HUES48 (cell line): ENCODE data around the gene ELL.

Experiments used
- H3K27ac ChIP-seq: one replicate; pipeline ENCODE4 v1.7.0; 2013; ENCODE audit warnings: low read depth, low read length, inconsistent platforms
- H3K27me3 ChIP-seq: 2 replicates; pipeline ENCODE4 v1.6.1; 2013; ENCODE audit warnings: mild to moderate bottlenecking, low read length; ENCODE audit not compliant: control insufficient read depth, insufficient read depth
- H3K36me3 ChIP-seq: 2 replicates; pipeline ENCODE4 v1.6.1; 2013; ENCODE audit warnings: low read length; ENCODE audit not compliant: control insufficient read depth, insufficient read depth
- H3K4me1 ChIP-seq: 2 replicates; pipeline ENCODE4 v1.6.1; 2013; ENCODE audit warnings: mild to moderate bottlenecking, low read length; ENCODE audit not compliant: control insufficient read depth, insufficient read depth
- H3K4me3 ChIP-seq: 2 replicates; pipeline ENCODE4 v1.5.1; 2013; ENCODE audit warnings: mild to moderate bottlenecking, low read depth, low read length
- H3K9ac ChIP-seq: 2 replicates; pipeline ENCODE4 v1.6.1; 2013; ENCODE audit warnings: mild to moderate bottlenecking, low read depth, low read length, moderate library complexity
- H3K9me3 ChIP-seq: 2 replicates; pipeline ENCODE4 v1.6.1; 2013; ENCODE audit warnings: low read length; ENCODE audit not compliant: control insufficient read depth, insufficient read depth

Gene ELL

GRCh38 chr19:18476507-18477041, 45.3 kb downstream of the ELL start:
- Histone ChIP-seq H3K4me1 (no peaks in the 10 kb centered on the region), H3K9me3 (no peaks in the 10 kb centered on the region), H3K9ac (no peak overlapping the region), H3K27me3 (no peaks in the 10 kb centered on the region), H3K4me3 (no peak overlapping the region), H3K27ac (no peak overlapping the region), H3K36me3 (no peaks in the 10 kb centered on the region)

DNA sequence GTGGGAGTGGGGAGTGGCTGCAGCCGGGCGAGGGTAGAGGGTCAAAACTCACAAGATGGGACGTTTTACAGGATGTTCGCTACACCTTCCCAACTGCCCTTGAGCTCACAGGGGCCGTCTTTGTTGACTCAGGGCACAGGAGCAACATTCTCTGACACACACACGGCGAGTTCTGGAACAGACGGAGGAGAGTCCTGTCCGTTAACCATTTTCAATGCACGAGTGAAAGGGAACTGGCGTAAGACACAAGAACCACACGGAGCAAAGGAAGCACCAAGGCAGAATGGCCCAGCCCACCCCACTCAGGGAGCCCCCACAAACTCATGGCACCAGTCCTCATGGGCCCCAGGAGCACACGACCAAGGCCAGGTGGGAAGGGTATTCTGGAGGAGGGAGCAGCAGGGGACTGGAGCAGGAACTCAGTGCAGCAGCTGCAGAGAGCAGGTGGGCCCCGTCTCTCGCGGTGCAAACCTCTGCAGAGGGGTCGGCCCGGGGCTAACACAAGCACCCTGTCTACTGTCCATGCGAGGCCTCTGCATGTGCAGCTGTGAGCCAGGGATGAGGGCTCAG, 46.0 kb downstream of the ELL start:
- Histone ChIP-seq H3K4me3 (no peak overlapping the region), H3K4me1 (no peaks in the 10 kb centered on the region), H3K36me3 (no peaks in the 10 kb centered on the region), H3K9ac (no peak overlapping the region), H3K27ac (no peak overlapping the region), H3K9me3 (no peaks in the 10 kb centered on the region), H3K27me3 (no peaks in the 10 kb centered on the region)

DNA sequence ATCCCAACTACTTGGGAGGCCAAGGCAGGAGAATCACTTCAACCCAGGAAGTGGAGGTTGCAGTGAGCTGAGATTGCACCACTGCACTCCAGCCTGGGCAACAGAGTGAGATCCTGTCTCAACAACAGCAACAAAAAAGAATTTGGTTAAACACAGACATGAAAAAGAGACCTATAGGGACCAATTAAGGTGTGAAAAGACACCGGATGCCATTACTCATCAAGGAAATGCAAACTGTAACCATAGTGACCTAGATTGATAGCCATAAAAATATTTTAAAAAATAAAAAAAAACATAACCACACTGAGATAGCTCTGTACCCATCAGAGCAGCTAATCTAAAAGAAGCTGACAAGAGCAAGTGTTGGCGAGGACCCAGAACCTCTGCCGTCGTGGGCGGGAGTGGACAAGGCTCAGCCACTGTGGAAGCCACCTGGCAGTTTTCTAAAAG, 46.8 kb downstream of the ELL start:
- H3K27ac ChIP-seq: no peak overlapping the region
- no peaks in the 10 kb centered on the region for H3K9me3 ChIP-seq
- H3K36me3 ChIP-seq: no peaks in the 10 kb centered on the region
- H3K4me3 ChIP-seq: no peak overlapping the region
- no peaks in the 10 kb centered on the region for H3K27me3 ChIP-seq
- peaks cover 3% of the 10 kb centered on the region; the same call in 1 of the 2 replicates for H3K4me1 ChIP-seq
- no peak overlapping the region for H3K9ac ChIP-seq

- Histone ChIP-seq H3K9ac (no peak overlapping the region), H3K9me3 (no peaks in the 10 kb centered on the region), H3K36me3 (no peaks in the 10 kb centered on the region), H3K27ac (no peak overlapping the region), H3K4me1 (peaks cover 3% of the 10 kb centered on the region; the same call in 1 of the 2 replicates), H3K27me3 (no peaks in the 10 kb centered on the region), H3K4me3 (no peak overlapping the region)
Observed at GRCh38 chr19:18474366-18474887, 47.4 kb downstream of the ELL start.

DNA sequence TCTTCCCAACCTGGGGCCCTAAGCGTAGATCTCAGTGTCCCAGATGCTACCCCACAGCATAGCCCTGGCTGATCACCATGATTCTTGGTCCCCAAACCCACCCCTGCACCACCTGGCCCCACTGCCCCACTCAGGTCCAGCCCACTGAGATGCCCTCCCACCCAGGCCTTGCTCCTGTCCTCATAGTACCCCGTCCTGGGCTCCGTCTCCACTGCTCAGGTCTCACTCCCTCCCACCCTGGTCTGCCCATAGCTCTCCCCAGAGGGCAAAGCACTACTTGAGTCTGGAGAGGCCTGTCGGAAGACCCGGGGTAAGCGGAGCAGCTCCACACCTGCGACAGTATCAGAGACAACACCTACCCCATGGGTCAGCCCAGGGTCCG, 48.2 kb downstream of the ELL start:
- H3K9ac ChIP-seq: no peak overlapping the region
- peaks cover 3% of the 10 kb centered on the region; the same call in 1 of the 2 replicates for H3K4me1 ChIP-seq
- no peaks in the 10 kb centered on the region for H3K9me3 ChIP-seq
- no peaks in the 10 kb centered on the region for H3K27me3 ChIP-seq
- no peak overlapping the region for H3K4me3 ChIP-seq
- H3K36me3 ChIP-seq: no peaks in the 10 kb centered on the region
- H3K27ac ChIP-seq: no peak overlapping the region

DNA sequence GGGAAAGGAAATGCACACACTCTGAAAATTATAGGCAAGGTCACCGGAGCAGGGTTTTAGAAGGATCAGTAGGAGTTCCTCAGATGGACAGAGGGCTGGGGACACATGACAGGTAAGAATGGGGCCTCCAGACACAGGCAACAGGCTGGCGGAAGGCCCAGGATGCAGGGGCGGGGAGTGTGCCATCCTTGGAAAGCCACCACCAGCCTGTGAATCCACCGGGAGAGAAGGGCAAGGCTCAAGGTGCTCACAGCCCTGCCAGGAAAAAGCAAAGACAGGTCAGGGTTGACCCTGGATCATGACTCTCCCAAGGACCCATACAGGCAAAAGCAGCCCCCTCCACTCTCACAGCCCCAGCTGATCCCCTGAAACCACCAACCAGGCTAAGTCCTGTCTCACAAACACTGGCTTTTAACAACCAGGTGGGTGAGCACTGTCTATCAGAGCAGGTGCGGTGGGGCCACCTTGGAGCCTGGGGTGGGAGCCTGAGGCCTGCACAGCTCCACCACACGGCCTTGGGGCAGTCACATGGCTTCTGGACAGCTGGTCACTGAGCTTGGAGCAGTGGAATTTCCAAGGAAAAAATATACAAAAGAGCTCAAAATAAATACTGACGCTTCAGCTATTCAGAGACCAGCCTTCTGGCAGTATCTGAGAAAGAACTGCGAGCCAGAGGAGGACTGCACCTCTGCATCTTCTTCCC, 48.7 kb downstream of the ELL start:
- H3K27me3 ChIP-seq: no peaks in the 10 kb centered on the region
- H3K4me1 ChIP-seq: peaks cover 3% of the 10 kb centered on the region; the same call in 1 of the 2 replicates
- no peaks in the 10 kb centered on the region for H3K9me3 ChIP-seq
- no peak overlapping the region for H3K4me3 ChIP-seq
- H3K36me3 ChIP-seq: no peaks in the 10 kb centered on the region
- no peak overlapping the region for H3K9ac ChIP-seq
- H3K27ac ChIP-seq: no peak overlapping the region

DNA sequence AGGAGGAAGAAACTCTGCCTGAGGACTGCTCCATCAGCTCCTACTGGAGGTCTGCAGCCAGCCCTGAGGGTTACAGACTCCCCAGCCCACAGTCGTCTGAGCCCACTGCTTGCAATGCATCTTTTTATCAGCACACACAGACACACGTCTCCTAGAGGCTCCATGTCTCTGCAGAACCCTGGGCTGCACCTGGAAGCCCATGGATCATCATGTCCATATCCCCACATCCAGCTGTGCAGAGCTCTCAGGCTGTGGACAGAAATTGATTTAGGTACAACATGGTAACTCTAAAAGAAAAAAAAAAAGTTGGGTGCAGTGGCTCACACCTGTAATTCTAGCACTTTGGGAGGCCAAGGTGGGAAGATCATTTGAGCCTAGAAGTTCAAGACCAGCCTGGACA, 51.1 kb downstream of the ELL start:
- Histone ChIP-seq H3K9me3 (no peaks in the 10 kb centered on the region), H3K4me1 (peaks cover 3% of the 10 kb centered on the region; the same call in 1 of the 2 replicates), H3K4me3 (no peak overlapping the region), H3K36me3 (no peaks in the 10 kb centered on the region), H3K27me3 (no peaks in the 10 kb centered on the region), H3K27ac (no peak overlapping the region), H3K9ac (no peak overlapping the region)

DNA sequence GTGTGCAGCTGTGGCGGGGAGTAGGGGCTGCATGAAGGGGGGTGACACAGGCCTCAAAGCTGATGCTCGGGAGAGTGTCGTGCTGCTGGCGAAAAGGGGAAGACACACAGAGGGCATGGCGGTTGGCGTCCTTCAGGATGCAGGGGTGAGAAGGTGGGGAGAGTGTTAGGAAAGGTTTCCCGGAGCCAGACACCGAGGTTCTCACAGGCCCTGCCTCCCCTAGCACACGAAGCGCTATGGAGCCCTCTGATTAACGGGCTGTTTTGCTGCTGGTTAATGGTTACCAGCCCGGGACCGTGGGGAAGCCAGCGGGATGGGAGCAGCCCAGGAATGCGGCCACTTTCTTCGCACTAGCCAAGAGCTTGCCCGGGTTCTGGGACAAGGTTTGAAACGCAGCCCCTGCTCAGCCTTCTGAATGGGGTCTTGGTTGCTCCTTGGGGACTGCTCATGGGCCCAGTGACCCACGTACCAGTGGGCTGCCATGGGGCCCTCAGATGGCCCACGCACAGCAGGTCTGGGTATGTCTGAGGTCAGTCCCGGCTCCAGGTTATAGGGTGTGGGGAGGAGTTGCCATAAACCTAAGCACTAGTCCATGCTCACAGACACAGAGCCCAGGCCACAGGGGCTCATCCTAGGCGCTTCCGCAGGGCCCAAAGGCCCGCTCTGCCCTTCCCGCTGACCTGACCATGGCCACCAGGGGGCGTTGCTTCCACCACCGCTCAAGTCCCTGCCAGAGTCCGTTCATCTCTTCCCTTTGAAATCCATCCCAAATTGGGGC, 52.6 kb downstream of the ELL start:
- Histone ChIP-seq H3K27me3 (no peaks in the 10 kb centered on the region), H3K9ac (no peak overlapping the region), H3K9me3 (no peaks in the 10 kb centered on the region), H3K4me3 (no peak overlapping the region), H3K36me3 (peaks cover 11% of the 10 kb centered on the region; the same call in 1 of the 2 replicates), H3K27ac (no peak overlapping the region), H3K4me1 (peaks cover 3% of the 10 kb centered on the region; the same call in 1 of the 2 replicates)

DNA sequence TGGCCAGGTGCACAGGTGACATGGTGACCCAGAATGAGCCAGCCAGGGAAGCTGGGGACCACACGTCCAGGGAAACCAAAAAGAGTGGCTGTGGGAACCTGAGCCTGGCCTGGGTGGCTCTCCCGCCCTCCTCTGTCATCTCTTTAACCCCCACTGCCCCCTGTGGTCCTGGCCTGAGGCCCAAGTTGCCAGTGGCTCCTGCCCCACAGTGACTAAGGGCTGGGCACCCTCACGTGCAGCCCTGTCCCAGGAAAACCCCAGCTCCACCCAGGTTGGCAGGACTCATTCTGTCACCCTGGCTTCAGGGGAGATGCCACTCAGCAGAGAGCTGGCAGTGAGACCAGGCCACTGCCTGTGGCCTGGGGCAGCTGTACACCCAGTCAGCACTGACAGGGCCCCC, 53.4 kb downstream of the ELL start:
- no peaks in the 10 kb centered on the region for H3K9me3 ChIP-seq
- peaks cover 3% of the 10 kb centered on the region; the same call in 1 of the 2 replicates for H3K4me1 ChIP-seq
- no peaks in the 10 kb centered on the region for H3K27me3 ChIP-seq
- H3K4me3 ChIP-seq: no peak overlapping the region
- H3K9ac ChIP-seq: no peak overlapping the region
- no peak overlapping the region for H3K27ac ChIP-seq
- H3K36me3 ChIP-seq: peaks cover 11% of the 10 kb centered on the region; the same call in 1 of the 2 replicates

DNA sequence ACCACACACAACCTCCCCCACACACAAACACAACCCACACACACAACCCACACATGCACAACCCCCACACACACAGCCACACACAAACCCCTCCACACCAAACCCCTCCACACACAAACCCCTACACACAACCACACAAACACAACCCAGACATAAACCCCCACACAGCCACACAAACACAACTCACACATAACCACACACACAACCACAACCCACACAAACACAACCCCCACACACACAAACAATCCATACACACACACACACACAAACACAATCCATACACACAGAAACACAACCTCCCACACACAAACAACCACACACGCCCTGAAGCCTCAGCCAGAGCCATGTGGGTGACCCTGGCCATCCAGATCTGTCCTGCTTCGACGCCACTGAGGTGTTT, 53.9 kb downstream of the ELL start:
- Histone ChIP-seq H3K4me1 (peaks cover 3% of the 10 kb centered on the region; the same call in 1 of the 2 replicates), H3K36me3 (peaks cover 11% of the 10 kb centered on the region; the same call in 1 of the 2 replicates), H3K9ac (no peak overlapping the region), H3K27me3 (no peaks in the 10 kb centered on the region), H3K27ac (no peak overlapping the region), H3K9me3 (no peaks in the 10 kb centered on the region), H3K4me3 (no peak overlapping the region)
